K562 (cell line): Measurements from ENCODE around the gene CHD5. TPM values are rescaled to one million over a fixed set of nuclear protein-coding genes. Genes with fewer than 3 reads are reported as not detected.

Experiments used
- ATAC-seq: fragments of 200-7000 bp; cut with Tn5 transposase; 3 replicates; pipeline ENCODE4 v1.9.1; 2020; ENCODE audit warnings: moderate library complexity
- BruUV-seq: library from RNA; stranded (reverse); fragments of 400-500 nt; replicated peaks from 2 replicates; lab custom pipeline; 2021; lab: Mats Ljungman, UMichigan
- CTCF ChIA-PET: fragments of 300-600 bp; formaldehyde crosslinking; extraction: SDS; loops from one replicate; lab custom pipeline; 2021; ENCODE audit warnings: low intra/inter-chr PET ratio; lab: Yijun Ruan, JAX
- POLR2A ChIA-PET: fragments of 300-600, 350-650 bp; sonication (Branson Sonifier 250); formaldehyde crosslinking; extraction: SDS; loops from one replicate; lab custom pipeline; 2021; ENCODE audit warnings: antibody characterized with exemption, inconsistent platforms; lab: Yijun Ruan, JAX
- DNase-seq, 4 experiments: peaks; one replicate each; pipeline versions ENCODE4 v3.0.0 to v3.0.0-alpha.2; 2011 to 2018; ENCODE audit warnings: low spot score in 3 of 4, mixed read lengths in 3 of 4; ENCODE audit errors: extremely low read depth in 1 of 4
- FAIRE-seq: peaks from 2 replicates; lab custom pipeline; 2011; peaks lifted over from hg19 to GRCh38; lab: Jason Lieb, UNC
- H2AFZ ChIP-seq: 2 replicates; pipeline ENCODE4 v1.6.0; 2011; ENCODE audit warnings: low read depth, low read length, control low read depth, inconsistent platforms
- H3K27ac ChIP-seq: fragments of 200-600 bp; 3 replicates; pipeline ENCODE4 v1.8.0; 2011; ENCODE audit warnings: low read depth, mild to moderate bottlenecking, control low read depth, inconsistent platforms, low read length, moderate library complexity, mixed read lengths; ENCODE audit errors: extremely low read depth
- H3K27me3 ChIP-seq, 2 experiments: fragments of 300-600 bp in 1 of 2; 2 replicates in 1 of 2; 3 replicates in 1 of 2; pipeline versions ENCODE4 v1.6.0 to v1.8.0; 2011; ENCODE audit warnings: inconsistent platforms in 2 of 2, low read length in 2 of 2, mild to moderate bottlenecking in 1 of 2, mixed read lengths in 1 of 2, moderate library complexity in 1 of 2; ENCODE audit not compliant: control insufficient read depth in 2 of 2, insufficient read depth in 2 of 2
- H3K36me3 ChIP-seq: fragments of 300-600 bp; 3 replicates; pipeline ENCODE4 v1.8.0; 2011; ENCODE audit warnings: mild to moderate bottlenecking, low read length, inconsistent platforms; ENCODE audit not compliant: control insufficient read depth, insufficient read depth
- H3K4me1 ChIP-seq, 2 experiments: fragments of 200-600 bp in 1 of 2; replicated peaks in 1 of 2; 2 replicates in 1 of 2; 3 replicates in 1 of 2; pipeline versions ENCODE4 v1.5.1 to v1.8.0; 2011; ENCODE audit warnings: inconsistent platforms in 2 of 2, low read length in 2 of 2, mild to moderate bottlenecking in 1 of 2, mixed read lengths in 1 of 2, moderate library complexity in 1 of 2; ENCODE audit not compliant: control insufficient read depth in 2 of 2, insufficient read depth in 2 of 2
- H3K4me2 ChIP-seq: 2 replicates; pipeline ENCODE4 v1.6.1; 2011; ENCODE audit warnings: low read length, control low read depth, inconsistent platforms, mixed read lengths; ENCODE audit not compliant: insufficient read depth
- H3K4me3 ChIP-seq: fragments of 200-600 bp; sonication (generic), shearing (Covaris generic); 2 replicates; pipeline ENCODE4 v1.5.1; 2016; ENCODE audit warnings: control low read depth, inconsistent platforms
- H3K79me2 ChIP-seq: fragments of 200-600 bp; 3 replicates; pipeline ENCODE4 v1.8.0; 2011; ENCODE audit warnings: low read length, inconsistent platforms; ENCODE audit not compliant: control insufficient read depth, insufficient read depth
- H3K9ac ChIP-seq, 2 experiments: 2 replicates each; pipeline versions ENCODE4 v1.6.0 to v1.6.1; 2011; ENCODE audit warnings: low read depth in 2 of 2, low read length in 2 of 2, control low read depth in 1 of 2, inconsistent platforms in 1 of 2, mild to moderate bottlenecking in 1 of 2, mixed read lengths in 1 of 2; ENCODE audit not compliant: insufficient read depth in 1 of 2
- H3K9me1 ChIP-seq: one replicate; pipeline ENCODE4 v1.6.0; 2011; ENCODE audit warnings: inconsistent platforms, mild to moderate bottlenecking, low read length, moderate library complexity; ENCODE audit not compliant: control insufficient read depth, insufficient read depth
- H3K9me3 ChIP-seq: replicated peaks from 2 replicates; pipeline ENCODE4 v1.5.1; 2011; ENCODE audit warnings: low read depth, low read length, inconsistent platforms; ENCODE audit not compliant: control insufficient read depth, insufficient read depth
- H4K20me1 ChIP-seq: replicated peaks from 2 replicates; pipeline ENCODE4 v1.6.1; 2011; ENCODE audit warnings: low read length, inconsistent platforms, mixed read lengths; ENCODE audit not compliant: control insufficient read depth, insufficient read depth
- CTCF ChIP-seq, 3 experiments: IDR thresholded peaks in 2 of 3; conservative IDR thresholded peaks in 1 of 3; 2 replicates each; pipeline ENCODE4 v1.5.1; 2011 to 2012; ENCODE audit warnings: low read length in 3 of 3, mild to moderate bottlenecking in 3 of 3, control low read depth in 2 of 3, improper control_type of control experiment in 1 of 3, inconsistent platforms in 1 of 3, low read depth in 1 of 3, mixed read lengths in 1 of 3, moderate library complexity in 1 of 3; ENCODE audit not compliant: insufficient read depth in 2 of 3
- LEF1 ChIP-seq: fragments of 450-650 bp; IDR thresholded peaks from 2 replicates; pipeline ENCODE4 v1.6.1; 2016; ENCODE audit warnings: mild to moderate bottlenecking
- MTA3 ChIP-seq: fragments of 450-650 bp; formaldehyde crosslinking; IDR thresholded peaks from 2 replicates; pipeline ENCODE4 v1.6.1; 2017; ENCODE audit warnings: mild to moderate bottlenecking, borderline replicate concordance
- POLR2G ChIP-seq: fragments of 200-400 bp; formaldehyde crosslinking; IDR thresholded peaks from 2 replicates; pipeline ENCODE4 v1.6.1; 2017; ENCODE audit warnings: low read depth, mild to moderate bottlenecking, antibody characterized with exemption, low read length, moderate library complexity
- RAD21 ChIP-seq, 2 experiments: fragments of 250-450 bp in 1 of 2; fragments of 450-650 bp in 1 of 2; sonication (Bioruptor Pico) in 1 of 2; formaldehyde crosslinking in 1 of 2; IDR thresholded peaks in 1 of 2; conservative IDR thresholded peaks in 1 of 2; 2 replicates each; pipeline versions ENCODE4 v1.4.0 to v1.8.0; 2020 to 2022; ENCODE audit warnings: mild to moderate bottlenecking in 2 of 2, moderate library complexity in 1 of 2
- ZBTB49 ChIP-seq: sonication (generic); formaldehyde crosslinking; IDR thresholded peaks from 2 replicates; pipeline ENCODE4 v1.8.0; 2022; ENCODE audit warnings: missing genetic modification reagents, mild to moderate bottlenecking, borderline replicate concordance
- ZNF184 ChIP-seq: sonication (generic); formaldehyde crosslinking; IDR thresholded peaks from 2 replicates; pipeline ENCODE4 v1.5.0; 2020; ENCODE audit warnings: missing genetic modification reagents
- ZNF263 ChIP-seq: sonication (generic); formaldehyde crosslinking; IDR thresholded peaks from 2 replicates; pipeline ENCODE4 v1.8.0; 2022; ENCODE audit warnings: mild to moderate bottlenecking, missing genetic modification reagents, borderline replicate concordance
- ZNF561 ChIP-seq: fragments of 450-650 bp; formaldehyde crosslinking; conservative IDR thresholded peaks from 2 replicates; pipeline ENCODE4 v1.4.0; 2020; ENCODE audit warnings: mild to moderate bottlenecking, moderate library complexity
- WGBS: fragments of 100-300 bp; shearing (Covaris generic); methylation state at CpG from one replicate; pipeline ENCODE4 v1.1.6; 2016; ENCODE audit warnings: low coverage, mixed read lengths; ENCODE audit not compliant: insufficient coverage; ENCODE audit errors: missing lambda C conversion rate; 5-methylcytosine and 5-hydroxymethylcytosine counted together
- in situ Hi-C: fragments of 300-500 bp; cut with MboI; formaldehyde crosslinking; loops from 4 replicates; pipeline ENCODE4 v1.15.0; 2018; ENCODE audit warnings: inconsistent platforms, mixed read lengths
- intact Hi-C: fragments of 100-400 bp; cut with micrococcal nuclease; formaldehyde crosslinking; loops from 2 replicates; pipeline ENCODE4 v1.14.2; 2022
- polyA plus RNA-seq, 8 experiments: library from polyadenylated mRNA; depleted of rRNA in 4 of 8; stranded (reverse) in 5 of 8; unstranded in 3 of 8; fragments of >200 nt; fragmentation: Nextera tagmentation in 2 of 8; fragmentation: Illumina TruSeq in 1 of 8; extraction: Ambion mirVana in 2 of 8; extraction: Trizol in 1 of 8; gene quantifications; 2 replicates each; pipeline versions ENCODE4 v1.2.1 to v1.2.3, GENCODE V29; 2011 to 2014; ENCODE audit warnings: inconsistent platforms in 1 of 8, missing spikeins in 1 of 8
- total RNA-seq, 7 experiments: library from RNA; depleted of rRNA in 6 of 7; stranded (reverse); fragments of >200 nt in 6 of 7; fragmentation: Illumina TruSeq in 2 of 7; extraction: Trizol in 2 of 7; gene quantifications; 2 replicates each; pipeline versions ENCODE4 v1.2.1 to v1.2.3, GENCODE V29; 2011 to 2021; ENCODE audit warnings: low replicate concordance in 1 of 7

CHD5 gene
- total and polyA plus RNA-seq, 9 of the 15 experiments (the other 6 are each of a cell fraction or from before 2014, with no cell fraction given), result 0.03 to 0.52 (median 0.11) TPM; not detected in 2

- CTCF ChIA-PET, result interaction anchor here (0.6 kb wide), 1 partner anchor 45 kb away, joined by 4 read pairs; no protein-coding TSS in a partner anchor
- no peaks in the 10 kb centered on the region for H3K9me1 ChIP-seq
- H3K79me2 ChIP-seq, result no peaks in the 10 kb centered on the region
- no peaks in the 10 kb centered on the region for H3K9me3 ChIP-seq
- H2AFZ ChIP-seq, result no peak overlapping the region
- H3K36me3 ChIP-seq, result no peaks in the 10 kb centered on the region
- BruUV-seq, result no TSS peak
- H3K4me2 ChIP-seq, result no peak overlapping the region
- 4% methylated on average over 26 of the region's 27 CpGs for WGBS
- ATAC-seq (peak; percentile 14; the same call in 2 of the 3 replicates), DNase-seq (no peak), FAIRE-seq (no peak)
- H3K4me3 ChIP-seq, result no peak overlapping the region
- H3K27me3 ChIP-seq, result peaks cover 20 to 73% of the 10 kb centered on the region in 2 experiments; a peak in 4 of 5 replicates
- H3K4me1 ChIP-seq, result peaks cover 0 to 21% of the 10 kb centered on the region in 2 experiments; a peak in 1 of 5 replicates
- intact Hi-C loops, result no loop called here
- in situ Hi-C loops, result no loop called here
- no peak overlapping the region for H3K27ac ChIP-seq
- H4K20me1 ChIP-seq, result peaks cover 14% of the 10 kb centered on the region; the same call in 1 of the 2 replicates
- TF ChIP-seq ZNF263 (CRISPR knock-in tag) (peak; percentile 16; the same call in 1 of the 2 replicates), ZNF561 (CRISPR knock-in tag) (no peak), CTCF (IDR thresholded peaks at IDR 0.05 in 2 of 3, conservative IDR thresholded peaks at IDR 0.05 in 1 of 3; ENCODE audit: insufficient read depth in 2 of 3, low read depth in 1 of 3, low read length in 3 of 3) (peak in 2 of 3 experiments; percentile 11 to 18; a peak in 2 of 6 replicates), MTA3 (0 out of 2 replicates have a peak, but pooled peaks have one; percentile 24), ZNF184 (no peak), RAD21 (CRISPR knock-in tag; conservative IDR thresholded peaks at IDR 0.05 in 1 of 2, IDR thresholded peaks at IDR 0.05 in 1 of 2) (peak in 1 of 2 experiments; percentile 18; a peak in 1 of 4 replicates), ZBTB49 (no peak), POLR2G (peak; percentile 42; the same call in 1 of the 2 replicates), LEF1 (no peak)
- POLR2A ChIA-PET, result no interaction called here
- H3K9ac ChIP-seq, result no peak overlapping the region
Measured at GRCh38 chr1:6099787-6100765, 80.0 kb downstream of the CHD5 start.
